ENCODE results near the gene TMEM178A.
"Not testable (repeated sequence)": the region's sequence is repeated elsewhere in the genome, so short reads cannot be mapped to it uniquely, and the experiment has no call there.

The TMEM178A gene

GRCh38 chr2:39706945-39707344 is 41.2 kb downstream of the TMEM178A start:
- ATAC-seq, result no peak
- Mint-ChIP-seq H3K27me3 (peaks cover 41% of the 10 kb centered on the region), H3K36me3 (no peaks in the 10 kb centered on the region), H3K9me3 (peaks cover 8% of the 10 kb centered on the region), H3K27ac (no peak overlapping the region), H3K4me1 (no peaks in the 10 kb centered on the region), H3K4me3 (no peak overlapping the region)

- Mint-ChIP-seq H3K4me3 (no peak overlapping the region), H3K36me3 (no peaks in the 10 kb centered on the region)
Measured at GRCh38 chr2:39708003-39708402, 42.3 kb downstream of the TMEM178A start.

GRCh38 chr2:39710807-39711206 is 45.1 kb downstream of the TMEM178A start:
- no peaks in the 10 kb centered on the region for H3K36me3 Mint-ChIP-seq

More at GRCh38 chr2:39708003-39708402, 42.3 kb downstream of the TMEM178A start:
- H3K4me1 Mint-ChIP-seq, result no peaks in the 10 kb centered on the region
- H3K27ac Mint-ChIP-seq, result no peak overlapping the region
- peaks cover 41% of the 10 kb centered on the region for H3K27me3 Mint-ChIP-seq
- ATAC-seq, result no peak
- H3K9me3 Mint-ChIP-seq, result peaks cover 4% of the 10 kb centered on the region

GRCh38 chr2:39712953-39713352 is 47.2 kb downstream of the TMEM178A start:
- ATAC-seq, result no peak
- peaks cover 2% of the 10 kb centered on the region for H3K9me3 Mint-ChIP-seq
- no peaks in the 10 kb centered on the region for H3K36me3 Mint-ChIP-seq
- H3K27ac Mint-ChIP-seq, result no peak overlapping the region
- no peak overlapping the region for H3K4me3 Mint-ChIP-seq
- H3K4me1 Mint-ChIP-seq, result no peaks in the 10 kb centered on the region
- peaks cover 6% of the 10 kb centered on the region for H3K27me3 Mint-ChIP-seq

More at GRCh38 chr2:39710807-39711206, 45.1 kb downstream of the TMEM178A start:
- H3K4me1 Mint-ChIP-seq, result no peaks in the 10 kb centered on the region
- peaks cover 27% of the 10 kb centered on the region for H3K27me3 Mint-ChIP-seq
- ATAC-seq, result no peak
- H3K9me3 Mint-ChIP-seq, result peaks cover 4% of the 10 kb centered on the region
- H3K4me3 Mint-ChIP-seq, result no peak overlapping the region
- H3K27ac Mint-ChIP-seq, result no peak overlapping the region

- no peak overlapping the region for H3K27ac Mint-ChIP-seq
- no peaks in the 10 kb centered on the region for H3K9me3 Mint-ChIP-seq
- H3K4me3 Mint-ChIP-seq, result no peak overlapping the region
- no peaks in the 10 kb centered on the region for H3K4me1 Mint-ChIP-seq
- H3K27me3 Mint-ChIP-seq, result peaks cover under 1% of the 10 kb centered on the region
- H3K36me3 Mint-ChIP-seq, result no peaks in the 10 kb centered on the region
- ATAC-seq, result no peak
Measured at GRCh38 chr2:39715095-39715494, 49.4 kb downstream of the TMEM178A start.

GRCh38 chr2:39715822-39716221 is 50.1 kb downstream of the TMEM178A start:
- Mint-ChIP-seq H3K27me3 (peaks cover 8% of the 10 kb centered on the region), H3K36me3 (no peaks in the 10 kb centered on the region), H3K9me3 (no peaks in the 10 kb centered on the region), H3K4me1 (no peaks in the 10 kb centered on the region), H3K27ac (no peak overlapping the region), H3K4me3 (no peak overlapping the region)
- ATAC-seq, result no peak

GRCh38 chr2:39717067-39717466 is 51.4 kb downstream of the TMEM178A start:
- Mint-ChIP-seq H3K4me1 (no peaks in the 10 kb centered on the region), H3K27ac (no peak overlapping the region), H3K36me3 (no peaks in the 10 kb centered on the region), H3K9me3 (no peaks in the 10 kb centered on the region), H3K4me3 (no peak overlapping the region), H3K27me3 (peaks cover 8% of the 10 kb centered on the region)
- ATAC-seq, result no peak

- peaks cover 8% of the 10 kb centered on the region for H3K27me3 Mint-ChIP-seq
- H3K36me3 Mint-ChIP-seq, result no peaks in the 10 kb centered on the region
- no peak overlapping the region for H3K27ac Mint-ChIP-seq
- H3K9me3 Mint-ChIP-seq, result no peaks in the 10 kb centered on the region
- no peaks in the 10 kb centered on the region for H3K4me1 Mint-ChIP-seq
- H3K4me3 Mint-ChIP-seq, result no peak overlapping the region
- ATAC-seq, result no peak
Measured at GRCh38 chr2:39718483-39718882, 52.8 kb downstream of the TMEM178A start.

GRCh38 chr2:39719317-39719716 is 53.6 kb downstream of the TMEM178A start:
- no peaks in the 10 kb centered on the region for H3K4me1 Mint-ChIP-seq

GRCh38 chr2:39720970-39721369 is 55.3 kb downstream of the TMEM178A start:
- Mint-ChIP-seq H3K27me3 (peaks cover 8% of the 10 kb centered on the region), H3K4me1 (no peaks in the 10 kb centered on the region), H3K27ac (no peak overlapping the region), H3K4me3 (no peak overlapping the region), H3K9me3 (no peaks in the 10 kb centered on the region), H3K36me3 (no peaks in the 10 kb centered on the region)
- no peak for ATAC-seq

More at GRCh38 chr2:39719317-39719716, 53.6 kb downstream of the TMEM178A start:
- Mint-ChIP-seq H3K9me3 (no peaks in the 10 kb centered on the region), H3K27me3 (peaks cover 8% of the 10 kb centered on the region), H3K27ac (no peak overlapping the region), H3K4me3 (no peak overlapping the region), H3K36me3 (no peaks in the 10 kb centered on the region)
- no peak for ATAC-seq

GRCh38 chr2:39723497-39723896 is 57.8 kb downstream of the TMEM178A start:
- no peaks in the 10 kb centered on the region for H3K36me3 Mint-ChIP-seq
- peaks cover 8% of the 10 kb centered on the region for H3K27me3 Mint-ChIP-seq
- no peak overlapping the region for H3K4me3 Mint-ChIP-seq
- no peaks in the 10 kb centered on the region for H3K9me3 Mint-ChIP-seq
- ATAC-seq, result no peak
- peaks cover 7% of the 10 kb centered on the region for H3K4me1 Mint-ChIP-seq
- no peak overlapping the region for H3K27ac Mint-ChIP-seq

GRCh38 chr2:39723946-39724827 is 58.5 kb downstream of the TMEM178A start:
- peaks cover 8% of the 10 kb centered on the region for H3K27me3 Mint-ChIP-seq
- no peak for ATAC-seq
- no peak overlapping the region for H3K27ac Mint-ChIP-seq
- no peaks in the 10 kb centered on the region for H3K36me3 Mint-ChIP-seq
- no peaks in the 10 kb centered on the region for H3K9me3 Mint-ChIP-seq
- H3K4me3 Mint-ChIP-seq, result no peak overlapping the region
- peaks cover 14% of the 10 kb centered on the region for H3K4me1 Mint-ChIP-seq

- H3K36me3 Mint-ChIP-seq, result no peaks in the 10 kb centered on the region
- H3K9me3 Mint-ChIP-seq, result no peaks in the 10 kb centered on the region
- H3K4me1 Mint-ChIP-seq, result peaks cover 14% of the 10 kb centered on the region
- no peak overlapping the region for H3K27ac Mint-ChIP-seq
- peaks cover 8% of the 10 kb centered on the region for H3K27me3 Mint-ChIP-seq
- no peak overlapping the region for H3K4me3 Mint-ChIP-seq
- ATAC-seq, result no peak
Measured at GRCh38 chr2:39724828-39725144, 59.1 kb downstream of the TMEM178A start.

- Mint-ChIP-seq H3K27ac (no peak overlapping the region), H3K9me3 (no peaks in the 10 kb centered on the region)
Measured at GRCh38 chr2:39725401-39725800, 59.7 kb downstream of the TMEM178A start.

GRCh38 chr2:39728085-39728484 is 62.4 kb downstream of the TMEM178A start:
- not testable (repeated sequence) for H3K27ac Mint-ChIP-seq, H3K36me3 Mint-ChIP-seq, H3K9me3 Mint-ChIP-seq, H3K27me3 Mint-ChIP-seq, H3K4me3 Mint-ChIP-seq, ATAC-seq
- H3K4me1 Mint-ChIP-seq, result peaks cover 14% of the 10 kb centered on the region

More at GRCh38 chr2:39725401-39725800, 59.7 kb downstream of the TMEM178A start:
- no peak overlapping the region for H3K4me3 Mint-ChIP-seq
- ATAC-seq, result no peak
- H3K36me3 Mint-ChIP-seq, result no peaks in the 10 kb centered on the region
- H3K4me1 Mint-ChIP-seq, result peaks cover 14% of the 10 kb centered on the region
- peaks cover 4% of the 10 kb centered on the region for H3K27me3 Mint-ChIP-seq

- no peak for ATAC-seq
- H3K4me1 Mint-ChIP-seq, result peaks cover 14% of the 10 kb centered on the region
- no peak overlapping the region for H3K4me3 Mint-ChIP-seq
- H3K27ac Mint-ChIP-seq, result no peak overlapping the region
- no peaks in the 10 kb centered on the region for H3K27me3 Mint-ChIP-seq
- H3K36me3 Mint-ChIP-seq, result peaks cover 14% of the 10 kb centered on the region
- H3K9me3 Mint-ChIP-seq, result no peaks in the 10 kb centered on the region
Measured at GRCh38 chr2:39728941-39729351, 63.2 kb downstream of the TMEM178A start.

All from stimulated activated memory B cell treated with anti-CD40 and anti-IgM and Interleukin-4, amounts not matched to agents 10 μg/mL and 1 μg/mL and 100 μg/mL, for 72 hours (primary cell).